Glutamatergic neuron (in vitro differentiated cells): ENCODE data around the gene SLC25A29. TPM values are rescaled to one million over a fixed set of nuclear protein-coding genes. Genes with fewer than 3 reads are reported as not detected.

Experiments used
- DNase-seq: peaks from one replicate; pipeline ENCODE4 v3.0.0; 2022
- H3K27ac Mint-ChIP-seq: one replicate; pipeline ENCODE4 v1.8.0; 2020; ENCODE audit warnings: mild to moderate bottlenecking, mixed read lengths, inconsistent platforms; ENCODE audit not compliant: unreplicated experiment
- H3K27me3 Mint-ChIP-seq: one replicate; pipeline ENCODE4 v1.8.0; 2020; ENCODE audit warnings: mild to moderate bottlenecking, moderate library complexity, mixed read lengths, inconsistent platforms; ENCODE audit not compliant: unreplicated experiment
- H3K36me3 Mint-ChIP-seq: one replicate; pipeline ENCODE4 v1.8.0; 2020; ENCODE audit warnings: mild to moderate bottlenecking, mixed read lengths, inconsistent platforms; ENCODE audit not compliant: unreplicated experiment
- H3K4me1 Mint-ChIP-seq: one replicate; pipeline ENCODE4 v1.8.0; 2020; ENCODE audit warnings: mild to moderate bottlenecking, low read depth, mixed read lengths, inconsistent platforms; ENCODE audit not compliant: unreplicated experiment
- H3K4me3 Mint-ChIP-seq: one replicate; pipeline ENCODE4 v1.8.0; 2020; ENCODE audit warnings: mild to moderate bottlenecking, mixed read lengths, inconsistent platforms; ENCODE audit not compliant: unreplicated experiment
- H3K9me3 Mint-ChIP-seq: one replicate; pipeline ENCODE4 v1.8.0; 2020; ENCODE audit warnings: mild to moderate bottlenecking, moderate library complexity, mixed read lengths, inconsistent platforms; ENCODE audit not compliant: unreplicated experiment
- total RNA-seq: library from RNA; stranded (reverse); fragmentation: NEBNext Ultra II Directional; extraction: Animal tissue kit (Norgen Biotek cat#: 25700); gene quantifications from one replicate; pipeline ENCODE4 v1.2.1, GENCODE V29; 2021; ENCODE audit not compliant: unreplicated experiment
- TF ChIP-seq, protein P1 (sequence below): fragments of 200-600 bp; sonication (generic); IDR thresholded peaks from one replicate; pipeline ENCODE4 v1.5.0; 2021; ENCODE audit not compliant: partially characterized antibody, unreplicated experiment

SLC25A29 gene
- total RNA-seq, 1 donor from 2014 or later = 409 TPM

DNA sequence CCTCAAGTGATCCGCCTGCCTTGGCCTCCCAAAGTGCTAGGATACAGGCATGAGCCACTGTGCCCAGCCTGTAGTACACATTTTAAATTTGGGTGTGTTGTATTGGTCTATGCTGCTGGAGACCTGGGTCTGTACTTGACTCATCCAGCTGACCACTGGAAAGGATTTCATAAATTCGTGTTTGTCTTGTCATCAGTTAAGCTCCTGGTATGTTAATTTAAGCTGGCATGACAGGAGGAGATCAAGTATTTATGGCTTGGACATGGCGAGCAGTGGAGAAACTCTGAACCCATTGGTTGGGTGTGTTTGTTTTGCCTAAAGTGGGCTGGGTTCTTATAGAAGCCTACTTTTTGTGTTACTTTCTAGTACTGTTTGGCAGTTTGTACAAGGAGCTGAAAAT, 43.1 kb downstream of the SLC25A29 start:
- no peak overlapping the region for H3K27ac Mint-ChIP-seq
- peaks cover 7% of the 10 kb centered on the region for H3K9me3 Mint-ChIP-seq

DNA sequence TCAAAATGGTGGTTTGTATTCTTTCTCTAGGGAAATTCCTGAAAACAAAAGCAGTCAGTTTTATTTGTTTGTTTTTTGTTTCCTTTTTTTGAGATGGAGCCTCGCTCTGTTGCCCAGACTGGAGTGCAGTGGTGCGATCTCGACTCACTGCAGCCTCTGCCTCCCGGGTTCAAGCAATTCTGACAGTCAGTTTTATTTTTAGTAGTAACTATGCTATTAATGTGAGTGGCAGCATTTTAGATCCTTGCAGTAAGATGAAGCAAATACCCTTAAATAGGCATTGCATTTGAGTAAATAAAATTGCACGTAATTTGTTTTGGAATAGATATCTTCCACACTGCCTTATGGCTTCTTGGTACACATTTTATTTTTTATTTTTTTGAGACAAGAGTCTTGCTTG, 43.7 kb downstream of the SLC25A29 start:
- peaks cover 2% of the 10 kb centered on the region for H3K27me3 Mint-ChIP-seq
- H3K4me3 Mint-ChIP-seq = no peak overlapping the region
- no peak for DNase-seq
- peaks cover 7% of the 10 kb centered on the region for H3K9me3 Mint-ChIP-seq
- peaks cover 5% of the 10 kb centered on the region for H3K36me3 Mint-ChIP-seq
- no peaks in the 10 kb centered on the region for H3K4me1 Mint-ChIP-seq
- H3K27ac Mint-ChIP-seq = no peak overlapping the region
- TF ChIP-seq, protein P1, sequence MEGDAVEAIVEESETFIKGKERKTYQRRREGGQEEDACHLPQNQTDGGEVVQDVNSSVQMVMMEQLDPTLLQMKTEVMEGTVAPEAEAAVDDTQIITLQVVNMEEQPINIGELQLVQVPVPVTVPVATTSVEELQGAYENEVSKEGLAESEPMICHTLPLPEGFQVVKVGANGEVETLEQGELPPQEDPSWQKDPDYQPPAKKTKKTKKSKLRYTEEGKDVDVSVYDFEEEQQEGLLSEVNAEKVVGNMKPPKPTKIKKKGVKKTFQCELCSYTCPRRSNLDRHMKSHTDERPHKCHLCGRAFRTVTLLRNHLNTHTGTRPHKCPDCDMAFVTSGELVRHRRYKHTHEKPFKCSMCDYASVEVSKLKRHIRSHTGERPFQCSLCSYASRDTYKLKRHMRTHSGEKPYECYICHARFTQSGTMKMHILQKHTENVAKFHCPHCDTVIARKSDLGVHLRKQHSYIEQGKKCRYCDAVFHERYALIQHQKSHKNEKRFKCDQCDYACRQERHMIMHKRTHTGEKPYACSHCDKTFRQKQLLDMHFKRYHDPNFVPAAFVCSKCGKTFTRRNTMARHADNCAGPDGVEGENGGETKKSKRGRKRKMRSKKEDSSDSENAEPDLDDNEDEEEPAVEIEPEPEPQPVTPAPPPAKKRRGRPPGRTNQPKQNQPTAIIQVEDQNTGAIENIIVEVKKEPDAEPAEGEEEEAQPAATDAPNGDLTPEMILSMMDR = no peak

More for the DNA sequence above, 43.1 kb downstream of the SLC25A29 start:
- TF ChIP-seq, protein P1 = no peak
- no peak for DNase-seq
- H3K4me1 Mint-ChIP-seq = no peaks in the 10 kb centered on the region
- H3K36me3 Mint-ChIP-seq = peaks cover 5% of the 10 kb centered on the region
- H3K27me3 Mint-ChIP-seq = peaks cover 2% of the 10 kb centered on the region
- H3K4me3 Mint-ChIP-seq = no peak overlapping the region

DNA sequence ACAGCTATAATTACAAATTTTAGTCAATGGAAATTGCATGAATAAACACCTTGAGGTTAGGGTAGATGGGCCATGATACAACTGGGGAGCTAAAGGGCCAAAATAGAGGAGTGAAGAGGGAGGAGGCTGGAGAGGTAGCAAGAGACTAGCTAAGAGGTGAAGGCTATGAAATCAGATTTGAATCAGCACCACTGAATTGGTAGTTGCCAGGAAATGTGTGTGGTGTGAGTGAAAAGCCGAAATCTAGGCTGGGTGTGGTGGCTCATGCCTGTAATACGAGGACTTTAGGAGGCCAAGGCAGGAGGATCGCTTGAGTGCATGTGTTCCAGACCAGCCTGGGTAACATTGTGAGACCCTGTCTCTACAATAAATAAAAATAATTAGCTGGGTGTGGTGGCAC, 44.6 kb downstream of the SLC25A29 start:
- Mint-ChIP-seq H3K4me1 (no peaks in the 10 kb centered on the region), H3K9me3 (peaks cover 7% of the 10 kb centered on the region), H3K27ac (no peak overlapping the region), H3K36me3 (peaks cover 5% of the 10 kb centered on the region), H3K27me3 (peaks cover 2% of the 10 kb centered on the region), H3K4me3 (no peak overlapping the region)
- DNase-seq = no peak
- TF ChIP-seq, protein P1 = no peak

DNA sequence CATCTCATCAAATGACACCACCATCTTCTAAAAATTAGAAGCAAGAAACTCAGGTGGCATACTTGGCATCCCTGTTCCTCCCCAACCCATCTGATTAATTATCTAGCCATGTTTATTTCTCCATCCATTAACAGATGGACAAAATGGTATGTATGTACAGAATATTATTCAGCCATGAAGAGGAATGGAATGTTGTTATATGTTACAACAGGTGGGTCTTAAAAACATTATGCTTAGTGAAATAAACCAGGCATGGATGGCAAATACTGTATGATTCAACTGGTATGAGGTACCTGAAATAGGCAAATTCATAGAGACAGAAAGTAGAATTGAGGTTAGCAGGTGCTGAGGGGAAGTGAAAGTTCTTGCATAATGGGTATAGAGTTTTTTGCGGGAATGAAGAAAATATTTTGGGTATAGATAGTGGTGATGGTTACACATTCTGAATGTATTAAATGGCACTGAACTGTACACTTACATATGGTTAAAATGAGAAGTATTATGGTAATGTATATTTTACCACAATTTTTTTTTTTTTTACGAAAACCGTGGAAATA, 49.8 kb downstream of the SLC25A29 start:
- Mint-ChIP-seq H3K27ac (no peak overlapping the region), H3K27me3 (peaks cover 2% of the 10 kb centered on the region), H3K9me3 (peaks cover 5% of the 10 kb centered on the region), H3K4me3 (no peak overlapping the region), H3K4me1 (no peaks in the 10 kb centered on the region), H3K36me3 (peaks cover 5% of the 10 kb centered on the region)
- TF ChIP-seq, protein P1 = no peak
- DNase-seq = no peak

DNA sequence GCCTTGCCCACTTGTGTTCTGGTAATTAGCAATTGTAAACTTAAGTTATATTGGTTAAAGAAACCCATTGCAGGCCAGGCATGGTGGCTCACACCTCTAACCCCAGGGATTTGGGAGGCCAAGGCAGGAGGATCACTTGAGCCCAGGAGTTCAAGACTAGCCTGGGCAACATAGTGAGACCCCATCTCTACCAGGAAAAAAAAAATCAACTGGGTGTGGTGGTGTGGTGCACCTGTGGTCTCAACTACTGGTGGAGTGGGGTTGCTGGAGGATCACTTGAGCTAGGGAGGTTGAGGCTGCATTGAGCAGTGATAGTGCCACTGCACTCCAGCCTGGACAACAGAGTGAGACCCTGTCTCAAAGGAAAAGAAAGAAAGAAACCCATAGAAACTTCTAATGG, 53.6 kb downstream of the SLC25A29 start:
- peaks cover 2% of the 10 kb centered on the region for H3K9me3 Mint-ChIP-seq
- H3K27ac Mint-ChIP-seq = no peak overlapping the region
- no peaks in the 10 kb centered on the region for H3K4me1 Mint-ChIP-seq
- no peaks in the 10 kb centered on the region for H3K36me3 Mint-ChIP-seq
- DNase-seq = no peak
- no peaks in the 10 kb centered on the region for H3K27me3 Mint-ChIP-seq
- TF ChIP-seq, protein P1 = no peak
- H3K4me3 Mint-ChIP-seq = no peak overlapping the region
